VCaP (cell line): ENCODE data around the gene PCAT6.
A peak's percentile ranks its signal among the peaks of the same experiment; 100 is the strongest.

Source experiments
- H3K27ac ChIP-seq: fragments of 450-650 bp; 2 replicates; pipeline ENCODE4 v1.5.1; 2017
- CTCF ChIP-seq: fragments of 450-650 bp; conservative IDR thresholded peaks from 2 replicates; pipeline ENCODE4 v1.5.1; 2017; ENCODE audit warnings: mild to moderate bottlenecking, moderate library complexity

PCAT6 gene

GRCh38 chr1:202802034-202802433 is 8.7 kb upstream of the PCAT6 start:
- TF ChIP-seq CTCF = no peak
- H3K27ac ChIP-seq = no peak overlapping the region

GRCh38 chr1:202802998-202803932 is 7.5 kb upstream of the PCAT6 start:
- TF ChIP-seq CTCF = no peak
- no peak overlapping the region for H3K27ac ChIP-seq

- no peak for TF ChIP-seq CTCF
- no peak overlapping the region for H3K27ac ChIP-seq
Observed at GRCh38 chr1:202804126-202804525, 6.6 kb upstream of the PCAT6 start.

- TF ChIP-seq CTCF = no peak
Observed at GRCh38 chr1:202805886-202806844, 4.6 kb upstream of the PCAT6 start.

GRCh38 chr1:202806845-202807450 is 3.8 kb upstream of the PCAT6 start:
- peak overlapping the region; percentile 88 for H3K27ac ChIP-seq

More at GRCh38 chr1:202805886-202806844, 4.6 kb upstream of the PCAT6 start:
- H3K27ac ChIP-seq = peak overlapping the region; percentile 88

GRCh38 chr1:202807451-202807925 is 3.3 kb upstream of the PCAT6 start:
- peak overlapping the region; percentile 88 for H3K27ac ChIP-seq
- no peak for TF ChIP-seq CTCF

More at GRCh38 chr1:202806845-202807450, 3.8 kb upstream of the PCAT6 start:
- TF ChIP-seq CTCF = no peak
